Inferior parietal cortex (tissue), 1 donor: ENCODE data around the gene TRPC3.
"Not testable (repeated sequence)": the region's sequence is repeated elsewhere in the genome, so short reads cannot be mapped to it uniquely, and the experiment has no call there.

ENCODE experiments used
- DNase-seq: peaks from one replicate; pipeline ENCODE4 v3.0.0-alpha.2; 2016; ENCODE audit errors: extremely low spot score

TRPC3 gene

GRCh38 chr4:121946644-121947043 lies 5.2 kb downstream of the TRPC3 start:
- no peak for DNase-seq

GRCh38 chr4:121943941-121944340 lies 7.9 kb downstream of the TRPC3 start:
- no peak for DNase-seq

DNA sequence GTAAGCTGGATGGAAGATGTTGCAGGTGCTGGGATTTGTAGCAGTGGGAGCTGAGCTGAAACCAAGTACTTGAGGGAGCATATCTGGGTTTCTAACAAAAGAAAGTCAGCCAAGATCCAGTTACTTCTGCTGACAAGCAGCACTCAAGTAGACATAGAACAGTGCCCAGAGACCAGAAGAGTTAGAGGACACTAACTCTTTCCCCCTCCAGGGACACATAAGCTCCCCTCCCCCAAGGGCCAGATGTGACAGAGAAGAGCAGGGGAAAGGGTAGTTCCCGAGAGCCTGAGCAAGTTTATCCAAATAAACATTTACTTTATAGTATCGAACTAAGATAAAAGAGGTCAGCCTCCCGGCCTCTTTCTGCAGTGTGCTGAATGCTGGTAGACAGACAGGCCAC lies 12.2 kb downstream of the TRPC3 start:
- no peak for DNase-seq

DNA sequence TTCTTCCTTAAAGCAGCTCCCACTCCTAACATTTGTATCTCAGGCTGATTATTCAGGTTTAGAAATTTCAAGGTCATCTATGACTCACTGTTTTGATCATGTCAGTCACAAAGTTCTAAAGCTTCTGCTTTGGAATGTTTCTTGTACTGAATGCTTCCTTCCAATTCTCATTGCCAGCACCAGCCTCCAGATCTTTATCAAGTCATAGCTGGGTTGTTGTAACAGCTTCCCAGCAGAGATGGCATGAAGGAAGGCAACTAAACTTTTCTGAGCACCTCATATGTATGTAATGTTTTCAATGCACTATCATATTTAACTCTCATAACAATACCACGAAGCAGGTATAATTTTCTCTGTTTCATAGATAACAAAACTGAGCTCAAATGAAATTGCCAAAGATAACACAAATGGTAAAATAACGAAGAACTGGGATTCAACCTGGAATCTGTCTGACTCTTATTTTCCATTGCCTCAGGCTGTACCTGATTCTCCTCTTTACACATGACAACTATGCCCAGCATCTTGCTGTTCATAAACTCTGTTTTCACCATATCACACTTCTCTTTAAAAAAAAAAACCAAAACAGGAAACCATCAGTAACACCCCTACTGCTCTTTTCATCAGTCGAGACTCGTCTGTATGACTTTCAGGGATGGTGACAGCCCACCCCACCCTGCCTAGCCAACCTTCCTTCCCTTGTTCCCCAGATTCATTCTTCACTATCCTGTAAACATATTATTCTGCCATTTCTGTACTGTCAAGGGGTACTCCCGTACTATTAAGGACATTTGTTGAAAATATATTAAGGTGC lies 13.4 kb downstream of the TRPC3 start:
- no peak for DNase-seq

- no peak for DNase-seq
Measured at GRCh38 chr4:121936101-121936500, 15.8 kb downstream of the TRPC3 start.

GRCh38 chr4:121934635-121935034 lies 17.2 kb downstream of the TRPC3 start:
- no peak for DNase-seq

DNA sequence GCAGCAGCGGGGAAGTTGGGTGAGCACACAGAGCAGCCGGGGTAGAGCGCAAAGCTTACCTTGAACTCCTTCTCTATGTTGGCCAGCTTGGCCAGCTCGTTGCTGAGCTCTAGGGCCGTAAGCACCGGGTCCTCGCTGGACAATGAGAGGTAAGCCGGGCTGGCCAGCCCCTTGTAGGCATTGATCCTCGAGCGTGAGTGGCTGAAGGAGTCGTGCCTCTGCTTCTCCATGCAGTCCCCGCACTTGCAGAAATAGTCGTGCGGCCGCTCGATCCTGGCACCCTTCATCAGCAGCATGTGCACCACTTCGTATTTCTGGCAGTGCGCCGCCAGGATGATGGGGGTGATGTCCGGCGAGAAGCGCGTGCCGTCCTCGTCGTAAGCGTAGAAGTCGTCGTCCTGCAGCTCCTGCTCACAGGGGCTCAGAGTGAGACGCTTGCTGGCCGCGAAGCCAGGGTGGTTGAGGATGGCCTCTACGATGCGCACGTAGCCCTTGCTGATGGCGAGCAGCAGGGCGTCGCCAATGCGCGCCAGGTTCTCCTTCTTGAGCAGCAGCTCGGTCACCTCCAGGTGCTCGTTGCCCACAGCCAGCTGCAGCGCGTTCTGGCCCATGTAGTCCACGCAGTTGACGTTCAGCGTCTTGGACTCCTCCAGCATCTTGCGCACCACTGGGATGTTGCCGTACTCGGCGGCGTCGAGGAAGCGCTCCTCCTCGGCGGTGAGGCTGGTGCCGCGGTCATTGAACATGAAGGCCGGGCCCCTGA lies 19.5 kb downstream of the TRPC3 start:
- DNase-seq = no peak

DNA sequence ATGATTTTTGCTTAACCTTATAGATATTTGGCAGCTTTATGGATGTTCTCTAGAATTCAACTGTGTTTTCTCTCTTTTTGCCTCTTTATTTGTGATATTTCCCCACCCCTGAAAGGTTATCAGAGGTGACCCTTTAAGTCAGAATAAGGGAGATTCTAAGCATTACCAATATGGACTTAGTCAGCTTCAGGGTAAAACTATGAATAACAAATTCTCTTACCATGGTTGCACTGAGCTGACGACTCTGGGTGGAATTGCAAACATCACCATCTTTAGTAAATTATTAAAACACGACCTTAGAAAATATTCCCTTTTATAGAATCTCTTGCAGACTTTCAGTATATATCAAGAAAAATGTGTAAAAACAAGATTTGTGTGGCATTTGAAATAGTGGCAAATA lies 21.6 kb downstream of the TRPC3 start:
- no peak for DNase-seq

GRCh38 chr4:121927948-121928347 lies 23.9 kb downstream of the TRPC3 start:
- no peak for DNase-seq

DNA sequence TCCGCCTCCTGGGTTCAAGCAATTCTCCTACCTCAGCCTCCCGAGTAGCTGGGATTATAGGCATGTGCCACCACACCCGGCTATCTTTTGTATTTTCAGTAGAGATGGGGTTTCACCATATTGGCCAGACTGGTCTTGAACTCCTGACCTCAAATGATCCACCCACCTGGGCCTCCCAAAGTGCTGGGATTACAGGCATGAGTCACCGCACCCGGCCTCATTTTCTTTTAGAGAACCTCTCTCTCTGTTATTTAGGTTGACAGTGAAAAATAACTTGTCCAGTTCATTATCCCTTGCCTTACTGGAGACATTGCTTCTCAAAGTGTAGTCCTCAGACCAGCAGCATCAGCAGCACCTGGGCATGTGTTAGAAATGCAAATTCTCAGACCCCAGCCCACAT lies 25.4 kb downstream of the TRPC3 start:
- not testable (repeated sequence) for DNase-seq

DNA sequence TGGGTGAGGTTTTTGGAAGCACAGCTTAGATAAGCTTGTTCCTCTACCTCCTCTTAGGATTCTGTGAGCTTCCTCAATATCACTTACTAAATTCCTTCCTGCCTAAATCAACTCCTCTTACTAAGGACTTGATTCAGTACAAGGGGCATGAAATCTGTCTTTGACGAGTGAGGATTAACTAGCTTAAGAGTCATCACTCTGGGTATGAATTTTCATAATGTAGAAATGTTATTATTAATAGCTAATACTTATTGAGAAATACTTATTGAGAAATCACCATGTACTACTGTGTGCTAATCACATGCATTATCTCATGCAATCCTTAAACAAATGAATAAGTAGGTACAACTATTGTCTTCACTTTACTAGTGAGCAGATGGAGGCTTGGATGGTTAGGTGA lies 28.6 kb downstream of the TRPC3 start:
- no peak for DNase-seq

- DNase-seq = no peak
Measured at GRCh38 chr4:121913667-121914066, 38.2 kb downstream of the TRPC3 start.

DNA sequence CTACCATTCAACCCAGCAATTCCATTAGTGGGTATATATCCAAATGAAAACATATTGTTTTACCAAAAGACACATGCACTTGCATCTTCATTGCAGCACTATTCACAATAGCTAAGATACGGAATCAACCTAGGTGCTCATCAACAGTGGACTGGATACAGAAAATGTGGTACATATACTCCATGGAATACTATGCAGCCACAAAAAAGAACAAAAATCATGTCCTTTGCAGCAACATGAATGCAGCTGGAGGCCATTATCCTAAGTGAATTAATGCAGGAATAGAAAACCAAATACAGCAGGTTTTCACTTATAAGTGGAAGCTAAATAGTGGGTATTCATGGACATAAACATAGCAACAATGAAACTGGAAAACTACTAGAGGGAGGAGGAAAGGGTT lies 43.5 kb downstream of the TRPC3 start:
- no peak for DNase-seq

DNA sequence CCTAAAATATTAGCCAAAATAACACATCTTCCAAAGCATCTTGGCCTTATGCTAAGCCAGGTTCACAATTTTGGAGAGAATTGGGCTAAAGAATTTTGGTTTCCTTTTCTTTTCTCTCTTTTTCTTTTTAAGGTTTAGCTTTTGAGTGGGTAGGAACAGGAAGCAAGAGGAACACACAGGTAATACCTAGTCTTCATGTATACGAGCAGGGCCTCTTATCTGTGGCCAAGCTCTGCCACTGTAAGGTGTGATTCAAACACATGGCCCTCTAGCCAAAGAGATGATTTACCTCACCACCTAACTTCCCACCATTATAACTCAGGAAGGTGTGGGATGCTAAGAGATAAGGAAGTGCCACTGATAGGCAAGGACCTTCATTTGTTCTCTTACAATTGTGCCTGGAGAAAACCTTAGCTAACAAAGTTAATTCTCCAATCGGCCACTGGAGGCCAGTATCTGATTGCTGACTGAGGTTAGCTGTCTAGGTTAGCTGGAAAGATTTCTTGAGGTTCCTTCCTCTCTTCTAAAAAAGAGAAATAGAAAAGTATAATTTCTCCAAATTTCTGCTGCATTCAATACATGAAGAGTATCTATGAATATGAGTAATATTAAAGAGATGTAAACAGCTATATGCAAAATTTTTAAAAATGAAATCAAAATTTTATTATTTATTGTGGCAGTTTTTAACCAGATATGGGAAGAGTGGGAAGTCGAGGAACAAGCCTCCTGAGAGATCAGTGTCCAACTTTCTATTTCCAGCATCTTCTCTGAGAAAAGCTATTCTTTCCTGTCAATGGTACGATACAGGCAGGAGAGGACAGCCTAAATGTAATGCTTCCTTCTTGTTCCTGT lies 51.5 kb downstream of the TRPC3 start:
- peak; percentile 83 for DNase-seq

DNA sequence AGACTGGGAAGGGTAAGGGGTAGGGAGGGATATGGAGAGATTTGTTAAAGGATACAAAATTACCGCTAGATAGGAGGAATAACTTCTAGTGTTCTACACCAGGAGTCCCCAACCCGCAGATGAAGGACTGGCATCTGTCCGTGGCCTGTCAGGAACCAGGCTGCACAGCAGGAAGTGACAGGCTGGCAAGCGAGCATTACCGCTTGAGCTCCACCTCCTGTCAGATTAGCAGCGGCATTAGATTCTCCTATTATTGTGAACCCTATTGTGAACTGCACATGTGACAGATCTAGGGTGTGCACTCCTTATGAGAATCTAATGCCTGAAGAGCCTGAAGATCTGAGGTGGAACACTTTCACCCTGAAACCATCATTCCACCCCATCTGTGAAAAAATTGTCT lies 53.7 kb downstream of the TRPC3 start:
- DNase-seq = no peak

- DNase-seq = no peak
Measured at GRCh38 chr4:121888134-121888533, 63.7 kb downstream of the TRPC3 start.

GRCh38 chr4:121885115-121885514 lies 66.7 kb downstream of the TRPC3 start:
- no peak for DNase-seq

GRCh38 chr4:121881158-121881557 lies 70.7 kb downstream of the TRPC3 start:
- no peak for DNase-seq

- DNase-seq = no peak
Measured at GRCh38 chr4:121879135-121879534, 72.7 kb downstream of the TRPC3 start.

GRCh38 chr4:121877041-121877773 lies 74.7 kb downstream of the TRPC3 start:
- DNase-seq = no peak

GRCh38 chr4:121876070-121876469 lies 75.8 kb downstream of the TRPC3 start:
- no peak for DNase-seq

- DNase-seq = no peak
Measured at GRCh38 chr4:121875652-121876051, 76.2 kb downstream of the TRPC3 start.
